K562 (cell line): Measurements from ENCODE around the gene FANCD2. TPM values are rescaled to one million over a fixed set of nuclear protein-coding genes. Genes with fewer than 3 reads are reported as not detected.

ENCODE experiments used
- CHD7 ChIP-seq: fragments of 200-600 bp; sonication (generic); IDR thresholded peaks from one replicate; pipeline ENCODE4 v1.6.1; 2012; ENCODE audit warnings: mild to moderate bottlenecking, low read depth, low read length, inconsistent platforms
- DPF2 ChIP-seq: fragments of 450-650 bp; IDR thresholded peaks from 2 replicates; pipeline ENCODE4 v1.6.1; 2016
- E2F8 ChIP-seq: fragments of 450-650 bp; IDR thresholded peaks from 2 replicates; pipeline ENCODE4 v1.7.1; 2018; ENCODE audit warnings: mild to moderate bottlenecking, low read depth; ENCODE audit not compliant: partially characterized antibody
- ETS1 ChIP-seq: conservative IDR thresholded peaks from 2 replicates; pipeline ENCODE4 v1.6.1; 2011; ENCODE audit warnings: low read depth, mild to moderate bottlenecking, low read length; ENCODE audit not compliant: control insufficient read depth
- FOXM1 ChIP-seq, 2 experiments: fragments of 450-650 bp in 1 of 2; sonication (generic) in 1 of 2; formaldehyde crosslinking in 1 of 2; IDR thresholded peaks; 2 replicates each; pipeline versions ENCODE4 v1.6.1 to v1.9.0; 2017 to 2022; ENCODE audit warnings: low read depth in 2 of 2, mild to moderate bottlenecking in 2 of 2, missing genetic modification reagents in 1 of 2, moderate library complexity in 1 of 2
- MIER1 ChIP-seq: fragments of 450-650 bp; IDR thresholded peaks from 2 replicates; pipeline ENCODE4 v1.6.1; 2016; ENCODE audit warnings: antibody characterized with exemption, mild to moderate bottlenecking, low read depth
- RFX7 ChIP-seq: fragments of 250-450 bp; sonication (Bioruptor Pico); IDR thresholded peaks from 2 replicates; pipeline ENCODE4 v1.5.1; 2021; ENCODE audit warnings: mild to moderate bottlenecking
- ZNF830 ChIP-seq: fragments of 250-450 bp; sonication (Bioruptor Pico); IDR thresholded peaks from 2 replicates; pipeline ENCODE4 v1.5.0; 2021; ENCODE audit warnings: mild to moderate bottlenecking
- polyA plus RNA-seq, 8 experiments: library from polyadenylated mRNA; depleted of rRNA in 4 of 8; stranded (reverse) in 5 of 8; unstranded in 3 of 8; fragments of >200 nt; fragmentation: Nextera tagmentation in 2 of 8; fragmentation: Illumina TruSeq in 1 of 8; extraction: Ambion mirVana in 2 of 8; extraction: Trizol in 1 of 8; gene quantifications; 2 replicates each; pipeline versions ENCODE4 v1.2.1 to v1.2.3, GENCODE V29; 2011 to 2014; ENCODE audit warnings: inconsistent platforms in 1 of 8, missing spikeins in 1 of 8
- total RNA-seq, 7 experiments: library from RNA; depleted of rRNA in 6 of 7; stranded (reverse); fragments of >200 nt in 6 of 7; fragmentation: Illumina TruSeq in 2 of 7; extraction: Trizol in 2 of 7; gene quantifications; 2 replicates each; pipeline versions ENCODE4 v1.2.1 to v1.2.3, GENCODE V29; 2011 to 2021; ENCODE audit warnings: low replicate concordance in 1 of 7

FANCD2 gene
- total and polyA plus RNA-seq, 9 of the 15 experiments (the other 6 are each of a cell fraction or from before 2014, with no cell fraction given), result 59.4 to 137 (median 96.1) TPM

- no peak for TF ChIP-seq CHD7
- no peak for TF ChIP-seq RFX7 (CRISPR knock-in tag)
- TF ChIP-seq DPF2, result peak; percentile 41; the same call in 1 of the 2 replicates
- peak; percentile 47; the same call in 1 of the 2 replicates for TF ChIP-seq MIER1
- TF ChIP-seq FOXM1 (IDR thresholded peaks at IDR 0.05; ENCODE audit: low read depth), result no peak; the same call in 1 of the 2 replicates
- TF ChIP-seq FOXM1 (CRISPR knock-in tag; IDR thresholded peaks at IDR 0.05; ENCODE audit: low read depth), result peak; percentile 98
- no peak for TF ChIP-seq ZNF830 (CRISPR knock-in tag)
- TF ChIP-seq E2F8, result peak; percentile 100
- peak; percentile 97 for TF ChIP-seq ETS1
These were observed at the start of gene FANCD2 (continued) for GRCh38 chr3:10026084-10026890.
